Subcutaneous adipose tissue (tissue), 4 donors: ENCODE results near the gene SLC25A25. TPM values are rescaled to one million over a fixed set of nuclear protein-coding genes. Genes with fewer than 3 reads are reported as not detected.

Source experiments
- CTCF ChIP-seq: fragments of 450-650 bp; IDR thresholded peaks from one replicate; pipeline ENCODE4 v1.5.1; 2016; ENCODE audit warnings: low read depth, mild to moderate bottlenecking, control low read depth, antibody characterized with exemption, moderate library complexity
- total RNA-seq, 4 donors: library from RNA; depleted of rRNA; stranded (reverse); fragments of >200 nt; gene quantifications; one replicate each; pipeline ENCODE4 v1.1.0, GENCODE V29; 2016

SLC25A25 gene
- total RNA-seq, 4 donors from 2014 or later = 13.4 to 60.1 (median 19.5) TPM

- TF ChIP-seq CTCF = no peak
Observed at GRCh38 chr9:128124873-128125579, 57.0 kb downstream of the SLC25A25 start.

- no peak for TF ChIP-seq CTCF
Observed at GRCh38 chr9:128125580-128126354, 57.7 kb downstream of the SLC25A25 start.

- no peak for TF ChIP-seq CTCF
Observed at GRCh38 chr9:128127568-128127989, 59.5 kb downstream of the SLC25A25 start, which contains the start of gene PTGES2. TSS of gene PTGES2 (minus strand) at chr9:128127729. CDS start at chr9:128127717, 12 bp downstream.

- no peak for TF ChIP-seq CTCF
Observed at GRCh38 chr9:128127990-128128835, 60.2 kb downstream of the SLC25A25 start.

- TF ChIP-seq CTCF = no peak
Observed at GRCh38 chr9:128128836-128129590, 61.0 kb downstream of the SLC25A25 start.

GRCh38 chr9:128136816-128137793 lies 69.1 kb downstream of the SLC25A25 start:
- no peak for TF ChIP-seq CTCF
